ENCODE measurements around the gene DOCK4. TPM values are rescaled to one million over a fixed set of nuclear protein-coding genes. Genes with fewer than 3 reads are reported as not detected.
A peak's percentile ranks its signal among the peaks of the same experiment; 100 is the strongest.

The DOCK4 gene
- polyA plus RNA-seq, 1 donor, result 8.1 TPM

DNA sequence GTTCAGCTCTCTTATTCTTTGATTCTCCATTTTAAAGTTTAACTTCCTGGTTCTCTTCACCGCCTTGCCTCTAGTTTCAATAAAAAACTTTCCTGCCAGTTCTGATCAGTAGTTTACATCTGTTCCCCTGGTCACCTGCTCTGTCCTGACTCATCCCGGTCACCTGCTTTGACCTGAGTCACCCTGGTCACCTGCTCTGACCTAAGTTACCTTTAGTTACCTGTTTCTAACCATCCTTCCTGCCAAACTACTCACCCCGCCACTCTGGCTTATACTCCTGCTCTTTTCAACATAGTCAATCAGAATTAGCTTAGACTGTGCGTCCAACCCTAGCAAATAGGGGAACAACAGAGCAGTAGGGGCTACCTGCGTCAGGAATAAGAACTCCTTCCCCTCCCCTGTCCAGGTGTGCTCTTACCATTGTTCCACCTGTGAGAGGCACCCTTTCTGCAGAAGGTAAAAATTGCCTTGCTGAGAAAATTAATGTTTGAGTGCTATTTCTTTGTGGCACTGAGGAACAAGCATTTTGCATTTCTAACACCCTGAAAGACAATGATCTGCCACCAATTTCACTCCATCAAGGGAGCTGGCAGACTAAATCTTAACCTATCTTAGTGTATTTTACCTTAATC, 263.6 kb downstream of the DOCK4 start:
- Histone ChIP-seq H3K9me3 (ENCODE audit: control insufficient read depth, low read depth, low read length) (no peaks in the 10 kb centered on the region), H3K36me3 (ENCODE audit: control insufficient read depth, insufficient read depth, low read length) (no peaks in the 10 kb centered on the region), H3K27ac (ENCODE audit: low read length) (no peak overlapping the region), H3K4me1 (ENCODE audit: control insufficient read depth, insufficient read depth, low read length) (no peaks in the 10 kb centered on the region), H3K4me3 (ENCODE audit: low read length) (no peak overlapping the region), H3K27me3 (ENCODE audit: control insufficient read depth, insufficient read depth, low read length) (no peaks in the 10 kb centered on the region)
- WGBS (ENCODE audit: insufficient coverage, low lambda C conversion rate), result 100% methylated on average over 1 of the region's 5 CpGs
- no peak for DNase-seq

DNA sequence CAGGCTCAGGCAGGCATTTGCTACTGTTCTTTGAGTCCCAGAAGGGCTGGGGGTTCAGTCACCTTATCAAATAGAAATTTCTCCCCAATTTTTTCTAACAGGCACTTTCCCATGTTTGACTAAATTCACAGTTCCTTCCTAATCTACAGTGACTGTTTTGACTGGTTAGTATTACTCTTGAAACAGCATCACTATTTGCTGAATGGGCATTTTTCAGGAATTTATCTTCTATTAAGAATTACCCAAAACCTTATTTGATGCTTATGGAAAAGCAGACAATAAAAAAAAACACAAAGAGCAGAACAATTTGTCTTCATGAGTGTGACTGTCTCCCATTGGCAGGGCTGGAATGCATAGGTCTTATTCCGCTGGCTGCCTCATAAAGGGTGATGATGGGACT, 269.0 kb downstream of the DOCK4 start:
- no peaks in the 10 kb centered on the region for H3K4me1 ChIP-seq (ENCODE audit: control insufficient read depth, insufficient read depth, low read length)
- H3K4me3 ChIP-seq (ENCODE audit: low read length), result no peak overlapping the region
- no peaks in the 10 kb centered on the region for H3K36me3 ChIP-seq (ENCODE audit: control insufficient read depth, insufficient read depth, low read length)
- no peak for DNase-seq
- WGBS (ENCODE audit: insufficient coverage, low lambda C conversion rate), result no CpG with 5 or more reads among the region's 1 CpG
- H3K9me3 ChIP-seq (ENCODE audit: control insufficient read depth, low read depth, low read length), result no peaks in the 10 kb centered on the region
- no peaks in the 10 kb centered on the region for H3K27me3 ChIP-seq (ENCODE audit: control insufficient read depth, insufficient read depth, low read length)
- H3K27ac ChIP-seq (ENCODE audit: low read length), result no peak overlapping the region

DNA sequence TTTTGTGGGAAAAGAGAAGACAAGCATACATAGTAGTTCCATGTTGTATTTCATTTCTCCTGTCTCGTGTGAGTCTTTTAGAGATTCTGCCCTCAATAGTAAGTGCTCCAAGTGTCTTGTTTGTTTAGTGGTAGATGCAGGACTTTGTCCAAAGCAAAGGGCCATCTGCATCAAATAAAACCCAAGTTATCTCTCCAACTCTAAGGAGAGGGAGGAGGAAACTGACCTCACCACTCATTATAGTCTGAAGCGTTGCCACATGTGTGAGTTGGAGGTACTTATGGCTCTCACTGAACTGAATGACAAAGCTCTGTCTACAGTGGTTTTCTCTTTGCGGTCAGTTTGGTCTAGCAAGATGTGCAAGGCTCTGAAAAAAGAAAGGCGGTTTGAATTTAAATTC, 272.6 kb downstream of the DOCK4 start:
- H3K36me3 ChIP-seq (ENCODE audit: control insufficient read depth, insufficient read depth, low read length), result no peaks in the 10 kb centered on the region
- H3K27ac ChIP-seq (ENCODE audit: low read length), result no peak overlapping the region
- no peak overlapping the region for H3K4me3 ChIP-seq (ENCODE audit: low read length)
- DNase-seq, result peak; percentile 35 to 56
- no peaks in the 10 kb centered on the region for H3K27me3 ChIP-seq (ENCODE audit: control insufficient read depth, insufficient read depth, low read length)
- no CpG with 5 or more reads among the region's 4 CpGs for WGBS (ENCODE audit: insufficient coverage, low lambda C conversion rate)
- no peaks in the 10 kb centered on the region for H3K9me3 ChIP-seq (ENCODE audit: control insufficient read depth, low read depth, low read length)
- H3K4me1 ChIP-seq (ENCODE audit: control insufficient read depth, insufficient read depth, low read length), result no peaks in the 10 kb centered on the region

DNA sequence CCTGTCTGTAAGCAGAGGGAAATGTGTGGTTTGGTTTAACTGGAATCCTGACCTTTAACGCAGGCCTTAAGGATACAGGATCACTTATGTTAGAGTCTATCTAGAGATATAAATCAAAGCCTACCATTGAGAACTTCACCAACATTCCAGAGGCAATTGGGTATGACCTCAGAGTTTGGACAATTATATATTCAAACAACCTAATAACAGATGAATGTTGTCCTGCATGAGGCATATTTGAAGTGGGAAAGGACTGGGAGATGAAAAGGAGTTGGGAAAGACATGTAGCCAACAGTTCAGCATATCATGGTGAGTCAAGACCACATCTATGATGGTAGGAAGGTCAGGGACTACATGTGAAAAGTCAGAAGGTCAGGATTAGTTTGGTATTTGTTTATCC, 274.2 kb downstream of the DOCK4 start:
- no CpG with 5 or more reads among the region's 1 CpG for WGBS (ENCODE audit: insufficient coverage, low lambda C conversion rate)
- H3K27ac ChIP-seq (ENCODE audit: low read length), result no peak overlapping the region

DNA sequence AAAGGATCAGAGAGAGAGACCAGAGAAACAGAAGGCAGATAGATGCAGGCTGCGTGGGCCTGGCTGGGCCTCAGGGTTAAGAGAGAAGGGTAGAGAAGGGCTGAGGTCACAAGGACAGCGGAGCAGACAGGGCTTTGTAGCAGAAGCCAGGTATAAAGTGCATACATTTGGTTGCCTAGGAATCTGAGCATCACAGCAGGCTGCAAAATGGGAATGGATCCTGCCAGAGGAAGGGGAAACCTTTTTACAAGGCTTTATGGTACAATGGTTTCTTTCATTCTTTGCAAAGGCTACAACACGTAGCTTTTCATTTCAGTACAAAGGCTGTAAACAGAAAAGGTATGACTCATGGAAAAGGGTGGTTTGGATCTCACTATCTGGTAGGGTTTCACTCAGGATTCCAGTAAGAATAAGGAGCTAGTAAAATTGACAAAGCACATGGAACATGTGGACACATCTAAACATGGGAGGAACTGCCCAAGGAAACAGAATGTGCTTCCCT, 275.1 kb downstream of the DOCK4 start:
- no peak overlapping the region for H3K27ac ChIP-seq (ENCODE audit: low read length)
- H3K4me1 ChIP-seq (ENCODE audit: control insufficient read depth, insufficient read depth, low read length), result no peaks in the 10 kb centered on the region
- H3K9me3 ChIP-seq (ENCODE audit: control insufficient read depth, low read depth, low read length), result no peaks in the 10 kb centered on the region
- no peak overlapping the region for H3K4me3 ChIP-seq (ENCODE audit: low read length)
- DNase-seq, result peak; percentile 15 to 58
- no peaks in the 10 kb centered on the region for H3K27me3 ChIP-seq (ENCODE audit: control insufficient read depth, insufficient read depth, low read length)
- no CpG with 5 or more reads among the region's 3 CpGs for whole genome bisulfite sequencing (ENCODE audit: insufficient coverage, low lambda C conversion rate)
- no peaks in the 10 kb centered on the region for H3K36me3 ChIP-seq (ENCODE audit: control insufficient read depth, insufficient read depth, low read length)

More for the DNA sequence above, 274.2 kb downstream of the DOCK4 start:
- H3K4me3 ChIP-seq (ENCODE audit: low read length), result no peak overlapping the region
- H3K36me3 ChIP-seq (ENCODE audit: control insufficient read depth, insufficient read depth, low read length), result no peaks in the 10 kb centered on the region
- DNase-seq, result no peak
- H3K9me3 ChIP-seq (ENCODE audit: control insufficient read depth, low read depth, low read length), result no peaks in the 10 kb centered on the region
- no peaks in the 10 kb centered on the region for H3K27me3 ChIP-seq (ENCODE audit: control insufficient read depth, insufficient read depth, low read length)
- H3K4me1 ChIP-seq (ENCODE audit: control insufficient read depth, insufficient read depth, low read length), result no peaks in the 10 kb centered on the region

DNA sequence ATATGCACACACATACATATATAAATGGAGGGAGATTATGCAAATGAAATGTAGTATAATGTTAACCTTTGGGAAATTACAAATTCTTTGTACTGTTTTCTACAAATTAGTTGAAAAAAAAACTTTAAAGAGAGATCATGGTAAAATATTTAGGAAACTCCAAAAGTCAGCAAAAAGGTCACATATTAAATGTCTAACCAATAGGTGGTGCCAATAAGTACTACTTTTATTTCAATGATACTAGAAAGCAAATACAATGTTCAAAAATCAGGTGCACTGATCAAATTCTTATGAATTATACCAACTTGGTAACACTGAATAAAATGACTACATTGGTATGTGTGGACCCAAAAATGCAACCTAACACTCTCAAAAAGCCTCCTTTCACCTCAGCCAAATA, 276.9 kb downstream of the DOCK4 start:
- no peaks in the 10 kb centered on the region for H3K27me3 ChIP-seq (ENCODE audit: control insufficient read depth, insufficient read depth, low read length)
- no peak overlapping the region for H3K4me3 ChIP-seq (ENCODE audit: low read length)
- no peaks in the 10 kb centered on the region for H3K36me3 ChIP-seq (ENCODE audit: control insufficient read depth, insufficient read depth, low read length)
- no peaks in the 10 kb centered on the region for H3K4me1 ChIP-seq (ENCODE audit: control insufficient read depth, insufficient read depth, low read length)
- H3K9me3 ChIP-seq (ENCODE audit: control insufficient read depth, low read depth, low read length), result no peaks in the 10 kb centered on the region
- no peak overlapping the region for H3K27ac ChIP-seq (ENCODE audit: low read length)
- DNase-seq, result no peak

DNA sequence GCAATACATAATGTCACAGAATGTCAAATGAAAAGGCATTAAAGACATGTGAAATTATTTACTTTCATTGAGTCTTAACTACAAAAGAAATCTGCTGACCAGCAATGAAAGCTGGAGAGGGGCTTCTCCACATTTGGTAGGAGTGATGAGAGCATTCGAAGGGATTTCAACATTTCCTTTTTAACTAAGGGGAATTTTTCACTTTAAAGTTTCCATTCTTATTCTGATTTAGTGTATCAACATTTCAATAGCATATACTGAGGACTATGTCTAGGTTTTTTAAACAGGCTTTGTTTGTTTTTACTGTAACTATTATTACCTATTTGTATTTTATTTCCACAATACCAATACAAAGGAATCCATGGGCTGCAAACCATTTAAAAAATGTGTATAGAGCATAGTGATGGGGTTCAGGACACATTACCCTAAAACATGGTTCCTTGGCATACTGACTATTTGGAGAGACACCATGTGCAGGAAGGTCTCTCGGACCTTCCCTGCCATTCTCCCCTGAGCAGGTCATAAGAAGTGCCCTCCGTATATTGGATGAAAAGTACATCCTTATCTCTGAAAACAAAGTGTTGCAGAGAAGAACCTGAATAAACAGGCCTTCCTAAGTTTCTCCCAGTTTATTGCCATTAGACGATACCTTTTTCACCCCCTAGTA, 278.7 kb downstream of the DOCK4 start:
- Histone ChIP-seq H3K27ac (ENCODE audit: low read length) (no peak overlapping the region), H3K9me3 (ENCODE audit: control insufficient read depth, low read depth, low read length) (no peaks in the 10 kb centered on the region), H3K36me3 (ENCODE audit: control insufficient read depth, insufficient read depth, low read length) (no peaks in the 10 kb centered on the region), H3K4me3 (ENCODE audit: low read length) (no peak overlapping the region), H3K4me1 (ENCODE audit: control insufficient read depth, insufficient read depth, low read length) (no peaks in the 10 kb centered on the region), H3K27me3 (ENCODE audit: control insufficient read depth, insufficient read depth, low read length) (no peaks in the 10 kb centered on the region)
- DNase-seq, result no peak
- 75% methylated on average over 2 of the region's 4 CpGs for WGBS (ENCODE audit: insufficient coverage, low lambda C conversion rate)

DNA sequence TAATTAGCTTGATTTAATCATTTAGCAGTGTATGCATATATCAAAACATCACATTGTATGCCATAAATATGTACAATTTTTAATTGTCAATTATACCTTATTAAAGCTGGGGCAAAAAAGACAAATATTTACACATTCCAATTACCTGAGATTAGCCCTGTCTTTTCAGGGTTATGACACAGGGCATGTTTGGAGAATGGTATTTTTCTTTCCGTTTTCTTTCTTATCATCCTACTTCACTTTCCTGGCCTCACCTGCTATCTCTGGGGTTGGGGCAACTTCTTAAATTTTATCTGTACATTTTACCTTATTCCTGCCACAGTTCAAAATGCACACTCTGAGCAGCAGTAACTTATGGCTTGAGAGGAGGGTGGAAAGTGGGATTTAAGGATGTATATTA, 285.9 kb downstream of the DOCK4 start:
- no peaks in the 10 kb centered on the region for H3K9me3 ChIP-seq (ENCODE audit: control insufficient read depth, low read depth, low read length)
- H3K27me3 ChIP-seq (ENCODE audit: control insufficient read depth, insufficient read depth, low read length), result no peaks in the 10 kb centered on the region
- no peak overlapping the region for H3K4me3 ChIP-seq (ENCODE audit: low read length)
- no peaks in the 10 kb centered on the region for H3K4me1 ChIP-seq (ENCODE audit: control insufficient read depth, insufficient read depth, low read length)
- 0% methylated on average over 1 of the region's 1 CpG for WGBS (ENCODE audit: insufficient coverage, low lambda C conversion rate)
- H3K36me3 ChIP-seq (ENCODE audit: control insufficient read depth, insufficient read depth, low read length), result no peaks in the 10 kb centered on the region
- no peak for DNase-seq
- no peak overlapping the region for H3K27ac ChIP-seq (ENCODE audit: low read length)

DNA sequence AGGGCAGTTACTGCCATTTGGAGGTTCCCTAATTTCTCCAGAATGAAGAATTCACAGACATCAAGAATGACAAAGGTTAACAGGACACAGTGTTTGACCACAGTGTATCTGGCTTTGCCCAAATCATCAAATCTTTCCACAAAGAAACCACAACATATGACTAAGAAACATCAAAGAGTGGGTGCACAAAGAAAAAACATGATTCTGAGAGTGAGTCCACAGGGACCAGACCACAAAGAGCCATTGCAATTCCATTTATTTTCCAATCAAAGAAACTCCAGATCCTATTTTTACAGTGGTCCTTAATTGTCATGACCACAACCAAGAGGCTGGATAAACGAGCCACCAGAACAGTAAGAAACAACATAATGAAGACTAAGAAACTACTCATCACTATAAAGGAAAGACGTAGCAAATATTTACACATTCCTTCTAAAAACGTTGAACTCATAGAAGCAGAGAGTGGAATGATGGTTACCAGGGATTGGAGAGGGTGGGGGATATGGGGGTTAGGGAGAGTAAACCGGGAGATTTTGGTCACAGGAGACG, 286.5 kb downstream of the DOCK4 start:
- no CpG with 5 or more reads among the region's 5 CpGs for WGBS (ENCODE audit: insufficient coverage, low lambda C conversion rate)
- Histone ChIP-seq H3K4me1 (ENCODE audit: control insufficient read depth, insufficient read depth, low read length) (no peaks in the 10 kb centered on the region), H3K36me3 (ENCODE audit: control insufficient read depth, insufficient read depth, low read length) (no peaks in the 10 kb centered on the region), H3K27ac (ENCODE audit: low read length) (no peak overlapping the region), H3K27me3 (ENCODE audit: control insufficient read depth, insufficient read depth, low read length) (no peaks in the 10 kb centered on the region), H3K4me3 (ENCODE audit: low read length) (no peak overlapping the region), H3K9me3 (ENCODE audit: control insufficient read depth, low read depth, low read length) (no peaks in the 10 kb centered on the region)
- no peak for DNase-seq

DNA sequence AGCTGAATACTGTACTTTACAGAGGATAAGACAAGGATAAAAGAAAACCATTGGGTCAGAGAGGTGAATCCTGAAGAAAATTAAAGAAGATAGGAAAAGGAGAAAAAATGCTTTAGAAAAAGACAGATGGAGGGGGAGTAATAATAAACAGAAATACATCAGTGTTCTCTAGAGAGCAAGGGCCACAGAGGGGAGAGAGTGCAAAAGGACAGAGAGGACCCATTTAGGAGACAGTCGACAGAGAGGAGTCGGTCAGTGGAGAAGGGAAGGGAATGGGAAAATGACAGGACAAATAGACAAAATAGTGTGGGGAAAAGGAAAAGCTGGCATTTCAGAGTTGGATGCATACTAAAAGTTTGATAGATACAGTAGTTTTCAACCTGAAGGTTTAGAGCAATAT, 287.0 kb downstream of the DOCK4 start:
- H3K4me1 ChIP-seq (ENCODE audit: control insufficient read depth, insufficient read depth, low read length), result no peaks in the 10 kb centered on the region
- WGBS (ENCODE audit: insufficient coverage, low lambda C conversion rate), result 100% methylated on average over 2 of the region's 2 CpGs
- no peaks in the 10 kb centered on the region for H3K9me3 ChIP-seq (ENCODE audit: control insufficient read depth, low read depth, low read length)
- DNase-seq, result no peak
- no peak overlapping the region for H3K27ac ChIP-seq (ENCODE audit: low read length)
- no peaks in the 10 kb centered on the region for H3K36me3 ChIP-seq (ENCODE audit: control insufficient read depth, insufficient read depth, low read length)
- H3K4me3 ChIP-seq (ENCODE audit: low read length), result no peak overlapping the region
- H3K27me3 ChIP-seq (ENCODE audit: control insufficient read depth, insufficient read depth, low read length), result no peaks in the 10 kb centered on the region

DNA sequence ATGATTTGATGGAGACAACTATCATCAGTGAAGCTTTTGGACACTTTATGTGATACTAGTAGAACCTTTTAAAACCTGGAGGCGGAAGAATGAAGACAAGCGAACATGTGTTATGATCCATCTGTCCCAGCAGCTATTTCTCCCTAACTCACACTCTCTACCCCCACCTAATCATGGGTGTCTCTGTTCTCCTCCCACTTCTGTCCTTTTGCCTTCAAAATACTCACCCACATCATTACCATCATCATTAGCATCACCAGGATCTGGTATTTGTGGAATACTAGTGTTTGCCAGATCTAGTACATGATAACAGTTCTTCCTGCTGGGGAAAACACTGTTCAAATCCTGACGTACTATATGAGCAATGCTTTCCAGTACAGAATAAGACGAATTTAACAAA, 287.7 kb downstream of the DOCK4 start:
- no peak for DNase-seq
- no peaks in the 10 kb centered on the region for H3K4me1 ChIP-seq (ENCODE audit: control insufficient read depth, insufficient read depth, low read length)
- WGBS (ENCODE audit: insufficient coverage, low lambda C conversion rate), result 86% methylated on average over 4 of the region's 4 CpGs
- H3K27me3 ChIP-seq (ENCODE audit: control insufficient read depth, insufficient read depth, low read length), result no peaks in the 10 kb centered on the region
- H3K4me3 ChIP-seq (ENCODE audit: low read length), result no peak overlapping the region
- no peaks in the 10 kb centered on the region for H3K36me3 ChIP-seq (ENCODE audit: control insufficient read depth, insufficient read depth, low read length)
- no peak overlapping the region for H3K27ac ChIP-seq (ENCODE audit: low read length)
- H3K9me3 ChIP-seq (ENCODE audit: control insufficient read depth, low read depth, low read length), result no peaks in the 10 kb centered on the region
